HFFc6 (cell line): ENCODE measurements around the gene TPPP3. TPM values are rescaled to one million over a fixed set of nuclear protein-coding genes. Genes with fewer than 3 reads are reported as not detected.

ENCODE experiments used
- DNase-seq: peaks from one replicate; pipeline ENCODE4 v3.0.0-alpha.2; 2018
- H3K27ac Mint-ChIP-seq: 2 replicates; pipeline ENCODE4 v1.8.0; 2020; ENCODE audit warnings: mild to moderate bottlenecking, mixed read lengths
- H3K27me3 Mint-ChIP-seq: 2 replicates; pipeline ENCODE4 v1.8.0; 2021; ENCODE audit warnings: mild to moderate bottlenecking, moderate library complexity, mixed read lengths; ENCODE audit not compliant: insufficient read depth
- H3K36me3 Mint-ChIP-seq: 2 replicates; pipeline ENCODE4 v1.8.0; 2021; ENCODE audit warnings: low read depth, mixed read lengths
- H3K4me1 Mint-ChIP-seq: 2 replicates; pipeline ENCODE4 v1.8.0; 2020; ENCODE audit warnings: low read depth, mixed read lengths
- H3K4me3 Mint-ChIP-seq: 2 replicates; pipeline ENCODE4 v1.8.0; 2020; ENCODE audit warnings: mild to moderate bottlenecking, moderate library complexity, mixed read lengths
- H3K9me3 Mint-ChIP-seq: 2 replicates; pipeline ENCODE4 v1.8.0; 2020; ENCODE audit warnings: mild to moderate bottlenecking, mixed read lengths
- CTCF ChIP-seq: fragments of 200-600 bp; sonication (generic); IDR thresholded peaks from 2 replicates; pipeline ENCODE4 v1.5.0; 2021; ENCODE audit warnings: antibody characterized with exemption, mild to moderate bottlenecking
- total RNA-seq, 6 experiments: library from RNA; stranded (reverse); fragmentation: NEBNext Ultra II Directional; extraction: Animal tissue kit (Norgen Biotek cat#: 25700); gene quantifications; 2 replicates in 1 of 6; 3 replicates in 5 of 6; pipeline ENCODE4 v1.2.3, GENCODE V29; 2021

The TPPP3 gene
- total RNA-seq, 6 experiments from 2014 or later = 0.21 to 0.28 TPM; not detected in 4

- no peak for TF ChIP-seq CTCF
- no peak overlapping the region for H3K4me3 Mint-ChIP-seq
Measured at GRCh38 chr16:67438098-67438791, 44.9 kb upstream of the TPPP3 start.

GRCh38 chr16:67437513-67437912, 44.2 kb upstream of the TPPP3 start:
- peaks cover 2% of the 10 kb centered on the region for H3K27me3 Mint-ChIP-seq
- TF ChIP-seq CTCF = no peak
- H3K4me3 Mint-ChIP-seq = no peak overlapping the region
- no peaks in the 10 kb centered on the region for H3K4me1 Mint-ChIP-seq
- H3K27ac Mint-ChIP-seq = no peak overlapping the region
- H3K9me3 Mint-ChIP-seq = no peaks in the 10 kb centered on the region
- H3K36me3 Mint-ChIP-seq = peaks cover 7% of the 10 kb centered on the region
- DNase-seq = no peak

More at GRCh38 chr16:67438098-67438791, 44.9 kb upstream of the TPPP3 start:
- Mint-ChIP-seq H3K9me3 (no peaks in the 10 kb centered on the region), H3K27ac (no peak overlapping the region), H3K4me1 (no peaks in the 10 kb centered on the region), H3K27me3 (peaks cover 2% of the 10 kb centered on the region), H3K36me3 (peaks cover 7% of the 10 kb centered on the region)
- no peak for DNase-seq

GRCh38 chr16:67436640-67437193, 43.4 kb upstream of the TPPP3 start:
- Mint-ChIP-seq H3K4me1 (no peaks in the 10 kb centered on the region), H3K9me3 (no peaks in the 10 kb centered on the region), H3K27me3 (no peaks in the 10 kb centered on the region; the same call in none of the 2 replicates), H3K27ac (no peak overlapping the region), H3K36me3 (peaks cover 7% of the 10 kb centered on the region), H3K4me3 (no peak overlapping the region)
- no peak for TF ChIP-seq CTCF
- DNase-seq = no peak

GRCh38 chr16:67435758-67436164, 42.5 kb upstream of the TPPP3 start:
- peaks cover 7% of the 10 kb centered on the region for H3K36me3 Mint-ChIP-seq
- no peak for TF ChIP-seq CTCF
- no peak overlapping the region for H3K27ac Mint-ChIP-seq
- H3K4me1 Mint-ChIP-seq = no peaks in the 10 kb centered on the region
- no peaks in the 10 kb centered on the region for H3K9me3 Mint-ChIP-seq
- DNase-seq = no peak
- peaks cover 2% of the 10 kb centered on the region for H3K27me3 Mint-ChIP-seq
- H3K4me3 Mint-ChIP-seq = no peak overlapping the region

- Mint-ChIP-seq H3K9me3 (no peaks in the 10 kb centered on the region), H3K27me3 (peaks cover 19% of the 10 kb centered on the region), H3K36me3 (peaks cover 7% of the 10 kb centered on the region; the same call in 1 of the 2 replicates), H3K4me1 (no peaks in the 10 kb centered on the region), H3K27ac (no peak overlapping the region), H3K4me3 (no peak overlapping the region)
- TF ChIP-seq CTCF = no peak
- no peak for DNase-seq
Measured at GRCh38 chr16:67433131-67433719, 39.9 kb upstream of the TPPP3 start.
